OCI-LY7 (cell line): ENCODE data around the gene CHST10.

Experiments used
- CTCF ChIP-seq: fragments of 200-600 bp; sonication (generic); conservative IDR thresholded peaks from 2 replicates; pipeline ENCODE4 v1.5.1; 2014; ENCODE audit warnings: mild to moderate bottlenecking, antibody characterized with exemption, low read length, moderate library complexity, mixed read lengths
- EZH2phosphoT487 ChIP-seq: fragments of 200-600 bp; sonication (generic); IDR thresholded peaks from 2 replicates; pipeline ENCODE4 v1.6.1; 2018; ENCODE audit warnings: low read depth, borderline replicate concordance, mild to moderate bottlenecking, mixed run types, antibody characterized with exemption, low read length, moderate library complexity, mixed read lengths

GRCh38 chr2:100404411-100404810 is 13.1 kb downstream of the CHST10 start:
- TF ChIP-seq CTCF (no peak), EZH2phosphoT487 (no peak)
